Measurements from ENCODE around the gene RARRES2. TPM values are rescaled to one million over a fixed set of nuclear protein-coding genes. Genes with fewer than 3 reads are reported as not detected.

Gene RARRES2
- polyA plus RNA-seq, 2 of the 4 experiments (the other 2 are of a cell fraction): not detected

DNA sequence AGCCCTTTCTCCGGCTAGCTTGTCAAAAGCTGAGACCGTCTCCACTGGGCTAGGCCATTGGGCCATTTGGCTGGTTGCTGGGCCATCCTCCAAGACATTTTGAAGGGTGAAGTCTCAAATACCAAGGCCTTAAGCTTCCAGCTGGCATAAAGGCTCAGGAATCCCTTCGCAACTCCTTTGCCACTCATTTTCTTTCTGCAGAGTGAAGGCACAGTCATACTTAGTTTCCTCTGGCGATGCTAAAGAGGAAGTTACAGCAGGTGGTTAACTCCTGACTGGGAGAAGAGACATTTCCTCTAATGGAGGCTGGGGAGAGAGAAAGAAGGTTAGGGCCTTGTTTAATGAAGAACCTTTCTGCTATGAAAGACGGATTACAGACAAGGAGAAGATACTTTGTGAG is 22.4 kb upstream of the RARRES2 start (continued):
- TF ChIP-seq, protein P1, sequence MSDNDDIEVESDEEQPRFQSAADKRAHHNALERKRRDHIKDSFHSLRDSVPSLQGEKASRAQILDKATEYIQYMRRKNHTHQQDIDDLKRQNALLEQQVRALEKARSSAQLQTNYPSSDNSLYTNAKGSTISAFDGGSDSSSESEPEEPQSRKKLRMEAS (IDR thresholded peaks at IDR 0.05): no peak
- TF ChIP-seq FOXS1 (CRISPR knock-in tag; IDR thresholded peaks at IDR 0.05): no peak

DNA sequence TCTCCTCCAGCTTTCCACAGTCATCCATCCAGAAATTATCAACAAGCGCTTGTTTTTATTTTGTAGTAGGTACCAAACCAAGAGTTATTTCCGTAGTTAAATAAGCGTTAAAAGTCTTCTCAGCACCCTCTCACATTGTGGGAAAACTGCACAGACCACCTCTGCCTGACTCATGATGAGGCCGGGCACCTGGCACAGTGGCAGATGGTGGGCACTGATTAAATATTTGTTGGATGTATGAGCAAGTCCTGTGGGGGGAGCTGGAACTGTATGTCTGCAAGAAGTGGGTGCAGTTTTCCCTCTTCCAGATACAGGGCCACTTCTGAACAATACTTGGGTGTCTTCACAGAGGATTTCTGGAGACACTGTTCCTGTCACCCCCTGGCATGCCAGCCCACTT is 21.9 kb upstream of the RARRES2 start:
- no peaks in the 10 kb centered on the region for H3K9me3 ChIP-seq
- CTCF ChIA-PET: interaction anchor here (1.8 kb wide), 1 partner anchor 58 kb away, joined by 6 read pairs; no protein-coding TSS in a partner anchor
- 85% methylated on average over 4 of the region's 4 CpGs for WGBS (ENCODE audit: missing lambda C conversion rate)
- peaks cover 9% of the 10 kb centered on the region; the same call in 2 of the 3 replicates for H3K4me1 ChIP-seq
- no peak overlapping the region for H3K27ac ChIP-seq
- H3K4me3 ChIP-seq: no peak overlapping the region
- TF ChIP-seq, protein P2, sequence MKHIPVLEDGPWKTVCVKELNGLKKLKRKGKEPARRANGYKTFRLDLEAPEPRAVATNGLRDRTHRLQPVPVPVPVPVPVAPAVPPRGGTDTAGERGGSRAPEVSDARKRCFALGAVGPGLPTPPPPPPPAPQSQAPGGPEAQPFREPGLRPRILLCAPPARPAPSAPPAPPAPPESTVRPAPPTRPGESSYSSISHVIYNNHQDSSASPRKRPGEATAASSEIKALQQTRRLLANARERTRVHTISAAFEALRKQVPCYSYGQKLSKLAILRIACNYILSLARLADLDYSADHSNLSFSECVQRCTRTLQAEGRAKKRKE (CRISPR knock-in tag; IDR thresholded peaks at IDR 0.05; ENCODE audit: low read depth): no peak
- ATAC-seq: no peak
- no peak for FAIRE-seq
- DNase-seq (ENCODE audit: low read depth in 1 of 2, low spot score in 1 of 2): no peak
- H3K4me2 ChIP-seq: no peak overlapping the region
- POLR2A ChIA-PET: no interaction called here

DNA sequence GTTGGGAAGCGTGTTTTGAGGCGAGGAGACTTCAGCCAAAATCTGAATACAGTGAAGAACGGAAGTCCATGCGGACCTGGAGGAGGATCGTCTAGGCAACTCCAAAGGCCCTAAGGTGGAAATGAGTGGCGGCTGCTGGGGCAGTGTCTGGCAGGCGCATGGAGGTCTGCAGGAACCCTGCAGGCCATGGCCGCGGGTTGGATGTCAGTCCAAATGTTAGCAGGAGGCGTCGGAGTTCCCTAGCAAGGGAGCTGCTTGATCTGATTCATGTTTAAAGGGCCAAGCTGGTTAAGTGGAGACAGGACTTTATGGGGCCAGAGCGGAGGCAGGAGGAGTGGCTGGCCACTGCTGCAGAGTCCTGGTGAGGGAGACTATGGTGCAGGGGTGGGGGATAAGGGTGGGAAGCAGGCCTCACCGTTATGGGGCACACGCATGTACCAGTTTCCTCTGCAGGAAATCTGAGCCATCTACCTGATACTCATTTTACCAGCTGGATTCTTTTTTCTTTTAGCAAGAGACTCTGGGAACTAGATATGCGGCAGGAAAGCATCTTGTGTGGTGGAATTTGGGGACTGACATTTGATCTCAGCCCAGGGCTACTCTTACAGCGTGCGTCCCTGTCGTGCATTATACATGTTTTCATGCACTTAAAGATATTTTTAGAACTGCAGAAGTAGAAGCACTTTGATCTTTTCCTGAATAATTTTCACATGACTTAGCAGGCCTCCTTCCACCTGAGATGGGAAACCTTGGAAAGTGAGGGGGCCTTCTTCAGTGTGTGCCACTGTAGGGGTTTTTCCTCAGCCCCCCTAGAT is 20.6 kb upstream of the RARRES2 start:
- Histone ChIP-seq H3K4me3 (no peak overlapping the region), H3K9me3 (no peaks in the 10 kb centered on the region), H3K4me2 (no peak overlapping the region), H3K27ac (no peak overlapping the region), H3K4me1 (peaks cover under 1% of the 10 kb centered on the region; the same call in 1 of the 3 replicates)
- POLR2A ChIA-PET: no interaction called here
- 88% methylated on average over 18 of the region's 18 CpGs for WGBS (ENCODE audit: missing lambda C conversion rate)
- TF ChIP-seq TFCP2L1 (CRISPR knock-in tag; IDR thresholded peaks at IDR 0.05): no peak
- no peak for TF ChIP-seq FOSL2 (IDR thresholded peaks at IDR 0.05)
- TF ChIP-seq FOSL2 (CRISPR knock-in tag; IDR thresholded peaks at IDR 0.05): no peak
- TF ChIP-seq KDM1A (IDR thresholded peaks at IDR 0.05; ENCODE audit: low read depth): no peak
- TF ChIP-seq EHMT2 (IDR thresholded peaks at IDR 0.05; ENCODE audit: low read depth): no peak
- TF ChIP-seq KDM5A (IDR thresholded peaks at IDR 0.05): no peak
- TF ChIP-seq, protein P3, sequence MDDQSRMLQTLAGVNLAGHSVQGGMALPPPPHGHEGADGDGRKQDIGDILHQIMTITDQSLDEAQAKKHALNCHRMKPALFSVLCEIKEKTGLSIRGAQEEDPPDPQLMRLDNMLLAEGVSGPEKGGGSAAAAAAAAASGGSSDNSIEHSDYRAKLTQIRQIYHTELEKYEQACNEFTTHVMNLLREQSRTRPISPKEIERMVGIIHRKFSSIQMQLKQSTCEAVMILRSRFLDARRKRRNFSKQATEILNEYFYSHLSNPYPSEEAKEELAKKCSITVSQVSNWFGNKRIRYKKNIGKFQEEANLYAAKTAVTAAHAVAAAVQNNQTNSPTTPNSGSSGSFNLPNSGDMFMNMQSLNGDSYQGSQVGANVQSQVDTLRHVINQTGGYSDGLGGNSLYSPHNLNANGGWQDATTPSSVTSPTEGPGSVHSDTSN (IDR thresholded peaks at IDR 0.05): no peak
- TF ChIP-seq, protein P4, sequence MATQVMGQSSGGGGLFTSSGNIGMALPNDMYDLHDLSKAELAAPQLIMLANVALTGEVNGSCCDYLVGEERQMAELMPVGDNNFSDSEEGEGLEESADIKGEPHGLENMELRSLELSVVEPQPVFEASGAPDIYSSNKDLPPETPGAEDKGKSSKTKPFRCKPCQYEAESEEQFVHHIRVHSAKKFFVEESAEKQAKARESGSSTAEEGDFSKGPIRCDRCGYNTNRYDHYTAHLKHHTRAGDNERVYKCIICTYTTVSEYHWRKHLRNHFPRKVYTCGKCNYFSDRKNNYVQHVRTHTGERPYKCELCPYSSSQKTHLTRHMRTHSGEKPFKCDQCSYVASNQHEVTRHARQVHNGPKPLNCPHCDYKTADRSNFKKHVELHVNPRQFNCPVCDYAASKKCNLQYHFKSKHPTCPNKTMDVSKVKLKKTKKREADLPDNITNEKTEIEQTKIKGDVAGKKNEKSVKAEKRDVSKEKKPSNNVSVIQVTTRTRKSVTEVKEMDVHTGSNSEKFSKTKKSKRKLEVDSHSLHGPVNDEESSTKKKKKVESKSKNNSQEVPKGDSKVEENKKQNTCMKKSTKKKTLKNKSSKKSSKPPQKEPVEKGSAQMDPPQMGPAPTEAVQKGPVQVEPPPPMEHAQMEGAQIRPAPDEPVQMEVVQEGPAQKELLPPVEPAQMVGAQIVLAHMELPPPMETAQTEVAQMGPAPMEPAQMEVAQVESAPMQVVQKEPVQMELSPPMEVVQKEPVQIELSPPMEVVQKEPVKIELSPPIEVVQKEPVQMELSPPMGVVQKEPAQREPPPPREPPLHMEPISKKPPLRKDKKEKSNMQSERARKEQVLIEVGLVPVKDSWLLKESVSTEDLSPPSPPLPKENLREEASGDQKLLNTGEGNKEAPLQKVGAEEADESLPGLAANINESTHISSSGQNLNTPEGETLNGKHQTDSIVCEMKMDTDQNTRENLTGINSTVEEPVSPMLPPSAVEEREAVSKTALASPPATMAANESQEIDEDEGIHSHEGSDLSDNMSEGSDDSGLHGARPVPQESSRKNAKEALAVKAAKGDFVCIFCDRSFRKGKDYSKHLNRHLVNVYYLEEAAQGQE (IDR thresholded peaks at IDR 0.05): no peak
- TF ChIP-seq RFX5 (IDR thresholded peaks at IDR 0.05): no peak
- no peak for TF ChIP-seq JUN (IDR thresholded peaks at IDR 0.05)
- TF ChIP-seq HOXA7 (CRISPR knock-in tag; IDR thresholded peaks at IDR 0.05): no peak
- TF ChIP-seq, protein P5, sequence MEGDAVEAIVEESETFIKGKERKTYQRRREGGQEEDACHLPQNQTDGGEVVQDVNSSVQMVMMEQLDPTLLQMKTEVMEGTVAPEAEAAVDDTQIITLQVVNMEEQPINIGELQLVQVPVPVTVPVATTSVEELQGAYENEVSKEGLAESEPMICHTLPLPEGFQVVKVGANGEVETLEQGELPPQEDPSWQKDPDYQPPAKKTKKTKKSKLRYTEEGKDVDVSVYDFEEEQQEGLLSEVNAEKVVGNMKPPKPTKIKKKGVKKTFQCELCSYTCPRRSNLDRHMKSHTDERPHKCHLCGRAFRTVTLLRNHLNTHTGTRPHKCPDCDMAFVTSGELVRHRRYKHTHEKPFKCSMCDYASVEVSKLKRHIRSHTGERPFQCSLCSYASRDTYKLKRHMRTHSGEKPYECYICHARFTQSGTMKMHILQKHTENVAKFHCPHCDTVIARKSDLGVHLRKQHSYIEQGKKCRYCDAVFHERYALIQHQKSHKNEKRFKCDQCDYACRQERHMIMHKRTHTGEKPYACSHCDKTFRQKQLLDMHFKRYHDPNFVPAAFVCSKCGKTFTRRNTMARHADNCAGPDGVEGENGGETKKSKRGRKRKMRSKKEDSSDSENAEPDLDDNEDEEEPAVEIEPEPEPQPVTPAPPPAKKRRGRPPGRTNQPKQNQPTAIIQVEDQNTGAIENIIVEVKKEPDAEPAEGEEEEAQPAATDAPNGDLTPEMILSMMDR (IDR thresholded peaks at IDR 0.05): no peak
- no peak for TF ChIP-seq HOXB5 (CRISPR knock-in tag; IDR thresholded peaks at IDR 0.05)
- TF ChIP-seq CBX8 (IDR thresholded peaks at IDR 0.05): no peak
- TF ChIP-seq, protein P1 (IDR thresholded peaks at IDR 0.05): no peak
- no peak for TF ChIP-seq RAD21 (conservative IDR thresholded peaks at IDR 0.05 in 1 of 2, IDR thresholded peaks at IDR 0.05 in 1 of 2)
- no peak for ATAC-seq
- no peak for DNase-seq (ENCODE audit: low read depth in 1 of 2, low spot score in 1 of 2)
- CTCF ChIA-PET: interaction anchor here (0.7 to 1.8 kb wide), 2 partner anchors 59 to 60 kb away, joined by 3 to 6 read pairs; no protein-coding TSS in a partner anchor
- FAIRE-seq: no peak

Data from A549 (cell line).